Astrocyte (in vitro differentiated cells and primary cell): Measurements from ENCODE around the gene RNF180. TPM values are rescaled to one million over a fixed set of nuclear protein-coding genes. Genes with fewer than 3 reads are reported as not detected.

ENCODE experiments used
- DNase-seq: peaks from one replicate; pipeline ENCODE4 v3.0.0-alpha.2; 2010; ENCODE audit warnings: low read depth
- FAIRE-seq: peaks from 2 replicates; lab custom pipeline; 2011; peaks lifted over from hg19 to GRCh38; lab: Jason Lieb, UNC
- H2AFZ ChIP-seq: 2 replicates; pipeline ENCODE4 v1.6.0; 2012; ENCODE audit warnings: low read depth, low read length, inconsistent platforms
- H3K27ac ChIP-seq: 2 replicates; pipeline ENCODE4 v1.5.1; 2011; ENCODE audit warnings: low read depth, low read length, inconsistent platforms
- H3K27me3 ChIP-seq: 2 replicates; pipeline ENCODE4 v1.6.0; 2011; ENCODE audit warnings: low read length, inconsistent platforms; ENCODE audit not compliant: insufficient read depth
- H3K36me3 ChIP-seq: 2 replicates; pipeline ENCODE4 v1.5.1; 2011; ENCODE audit warnings: low read length, inconsistent platforms; ENCODE audit not compliant: insufficient read depth
- H3K4me1 ChIP-seq: 2 replicates; pipeline ENCODE4 v1.5.1; 2011; ENCODE audit warnings: low read length, inconsistent platforms; ENCODE audit not compliant: insufficient read depth
- H3K4me2 ChIP-seq: 2 replicates; pipeline ENCODE4 v1.6.0; 2012; ENCODE audit warnings: low read length, inconsistent platforms
- H3K4me3 ChIP-seq: 2 replicates; pipeline ENCODE4 v1.5.1; 2011; ENCODE audit warnings: low read depth, mild to moderate bottlenecking, low read length, inconsistent platforms; ENCODE audit not compliant: insufficient read depth
- H3K79me2 ChIP-seq: 2 replicates; pipeline ENCODE4 v1.6.0; 2012; ENCODE audit warnings: mild to moderate bottlenecking, low read length, inconsistent platforms; ENCODE audit not compliant: insufficient read depth
- H3K9ac ChIP-seq: 2 replicates; pipeline ENCODE4 v1.6.0; 2012; ENCODE audit warnings: mild to moderate bottlenecking, low read length, inconsistent platforms
- H3K9me3 ChIP-seq: 2 replicates; pipeline ENCODE4 v1.5.1; 2012; ENCODE audit warnings: low read depth, mild to moderate bottlenecking, low read length, inconsistent platforms; ENCODE audit not compliant: insufficient read depth
- H4K20me1 ChIP-seq: 2 replicates; pipeline ENCODE4 v1.6.0; 2012; ENCODE audit warnings: low read length, inconsistent platforms; ENCODE audit not compliant: insufficient read depth
- H3K27ac Mint-ChIP-seq: one replicate; pipeline ENCODE4 v1.8.0; 2021; ENCODE audit warnings: mild to moderate bottlenecking, mixed read lengths; ENCODE audit not compliant: unreplicated experiment
- H3K27me3 Mint-ChIP-seq: one replicate; pipeline ENCODE4 v1.8.0; 2021; ENCODE audit warnings: low read depth, mixed read lengths; ENCODE audit not compliant: unreplicated experiment
- H3K36me3 Mint-ChIP-seq: one replicate; pipeline ENCODE4 v1.8.0; 2021; ENCODE audit warnings: low read depth, mixed read lengths; ENCODE audit not compliant: unreplicated experiment
- H3K4me1 Mint-ChIP-seq: one replicate; pipeline ENCODE4 v1.8.0; 2021; ENCODE audit warnings: low read depth, mixed read lengths; ENCODE audit not compliant: unreplicated experiment
- H3K4me3 Mint-ChIP-seq: one replicate; pipeline ENCODE4 v1.8.0; 2021; ENCODE audit warnings: mild to moderate bottlenecking, moderate library complexity, mixed read lengths; ENCODE audit not compliant: unreplicated experiment
- H3K9me3 Mint-ChIP-seq: one replicate; pipeline ENCODE4 v1.8.0; 2021; ENCODE audit warnings: mild to moderate bottlenecking, mixed read lengths; ENCODE audit not compliant: unreplicated experiment
- EZH2 ChIP-seq: IDR thresholded peaks from 2 replicates; pipeline ENCODE4 v1.6.1; 2012; ENCODE audit warnings: mild to moderate bottlenecking, low read length, inconsistent platforms; ENCODE audit not compliant: insufficient read depth
- total RNA-seq: library from RNA; stranded (reverse); gene quantifications from 2 replicates; pipeline ENCODE4 v1.2.1, GENCODE V29; 2021
- TF ChIP-seq, protein P1 (sequence below): IDR thresholded peaks from 2 replicates; pipeline ENCODE4 v1.5.1; 2011; ENCODE audit warnings: low read depth, mild to moderate bottlenecking, inconsistent platforms, low read length, moderate library complexity; ENCODE audit not compliant: insufficient read depth

RNF180 gene
- total RNA-seq, 1 donor from 2014 or later, result 5.4 TPM

DNA sequence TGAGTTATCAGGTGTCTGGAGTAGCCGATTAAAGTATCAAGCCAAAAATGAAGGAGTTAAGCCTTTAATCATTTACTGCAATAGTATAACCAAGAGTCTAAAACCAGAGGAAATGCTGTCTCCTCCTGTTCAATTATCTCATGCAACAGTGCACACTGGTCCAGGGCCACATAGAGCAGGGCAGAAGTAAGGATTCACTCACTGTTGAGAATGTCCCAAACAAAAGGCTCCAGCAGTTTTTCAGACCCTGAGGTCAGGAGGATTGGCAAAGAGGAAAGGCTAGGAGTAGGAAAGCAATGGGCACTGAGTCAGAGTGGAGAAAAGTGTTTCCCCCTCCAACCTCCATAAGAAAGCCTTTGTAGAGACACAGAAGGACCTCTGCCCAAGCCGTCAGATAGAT, 168.2 kb downstream of the RNF180 start:
- FAIRE-seq, result no peak
- Mint-ChIP-seq H3K4me1 (no peaks in the 10 kb centered on the region), H3K9me3 (no peaks in the 10 kb centered on the region)

DNA sequence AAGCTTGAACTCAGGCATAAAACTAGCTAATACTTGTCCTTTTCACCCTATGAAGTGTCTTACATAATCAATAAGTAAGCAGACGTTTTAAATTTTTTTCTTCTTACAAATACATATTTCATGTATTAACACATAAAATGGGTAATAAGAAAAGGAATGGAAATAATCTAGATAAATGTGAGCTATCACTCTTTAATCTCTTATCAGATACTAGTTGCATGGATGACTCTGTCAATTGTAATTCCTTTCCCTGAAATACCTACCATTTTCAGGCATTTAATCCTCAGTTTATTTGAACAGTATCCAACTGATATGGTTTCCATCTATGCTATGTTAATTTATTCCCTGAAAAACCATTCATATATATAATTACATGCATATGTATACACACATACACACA, 174.1 kb downstream of the RNF180 start:
- Histone ChIP-seq H3K9me3 (no peaks in the 10 kb centered on the region), H3K27ac (no peak overlapping the region), H3K4me3 (no peak overlapping the region), H3K36me3 (no peaks in the 10 kb centered on the region), H3K27me3 (no peaks in the 10 kb centered on the region), H3K4me2 (no peak overlapping the region), H3K9ac (no peak overlapping the region), H3K4me1 (peaks cover 3% of the 10 kb centered on the region), H2AFZ (no peak overlapping the region), H3K79me2 (no peaks in the 10 kb centered on the region), H4K20me1 (no peaks in the 10 kb centered on the region)
- peaks cover 3% of the 10 kb centered on the region for H3K9me3 Mint-ChIP-seq
- H3K36me3 Mint-ChIP-seq, result peaks cover 2% of the 10 kb centered on the region
- DNase-seq (peak; percentile 29), FAIRE-seq (no peak)
- H3K27me3 Mint-ChIP-seq, result no peaks in the 10 kb centered on the region
- H3K4me3 Mint-ChIP-seq, result no peak overlapping the region
- no peak overlapping the region for H3K27ac Mint-ChIP-seq
- TF ChIP-seq, protein P1, sequence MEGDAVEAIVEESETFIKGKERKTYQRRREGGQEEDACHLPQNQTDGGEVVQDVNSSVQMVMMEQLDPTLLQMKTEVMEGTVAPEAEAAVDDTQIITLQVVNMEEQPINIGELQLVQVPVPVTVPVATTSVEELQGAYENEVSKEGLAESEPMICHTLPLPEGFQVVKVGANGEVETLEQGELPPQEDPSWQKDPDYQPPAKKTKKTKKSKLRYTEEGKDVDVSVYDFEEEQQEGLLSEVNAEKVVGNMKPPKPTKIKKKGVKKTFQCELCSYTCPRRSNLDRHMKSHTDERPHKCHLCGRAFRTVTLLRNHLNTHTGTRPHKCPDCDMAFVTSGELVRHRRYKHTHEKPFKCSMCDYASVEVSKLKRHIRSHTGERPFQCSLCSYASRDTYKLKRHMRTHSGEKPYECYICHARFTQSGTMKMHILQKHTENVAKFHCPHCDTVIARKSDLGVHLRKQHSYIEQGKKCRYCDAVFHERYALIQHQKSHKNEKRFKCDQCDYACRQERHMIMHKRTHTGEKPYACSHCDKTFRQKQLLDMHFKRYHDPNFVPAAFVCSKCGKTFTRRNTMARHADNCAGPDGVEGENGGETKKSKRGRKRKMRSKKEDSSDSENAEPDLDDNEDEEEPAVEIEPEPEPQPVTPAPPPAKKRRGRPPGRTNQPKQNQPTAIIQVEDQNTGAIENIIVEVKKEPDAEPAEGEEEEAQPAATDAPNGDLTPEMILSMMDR, result no peak
- TF ChIP-seq EZH2, result no peak
- no peaks in the 10 kb centered on the region for H3K4me1 Mint-ChIP-seq

More for the DNA sequence above, 168.2 kb downstream of the RNF180 start:
- no peak overlapping the region for H3K27ac Mint-ChIP-seq
- H3K27ac ChIP-seq, result no peak overlapping the region
- peaks cover 6% of the 10 kb centered on the region for H3K36me3 Mint-ChIP-seq
- H3K27me3 Mint-ChIP-seq, result no peaks in the 10 kb centered on the region
- no peaks in the 10 kb centered on the region for H3K27me3 ChIP-seq
- H3K9ac ChIP-seq, result no peak overlapping the region
- H3K9me3 ChIP-seq, result no peaks in the 10 kb centered on the region
- TF ChIP-seq, protein P1, result no peak
- no peak for TF ChIP-seq EZH2
- H3K4me1 ChIP-seq, result no peaks in the 10 kb centered on the region
- H3K79me2 ChIP-seq, result no peaks in the 10 kb centered on the region
- H2AFZ ChIP-seq, result no peak overlapping the region
- no peak for DNase-seq
- no peak overlapping the region for H3K4me3 ChIP-seq
- H3K4me2 ChIP-seq, result no peak overlapping the region
- no peak overlapping the region for H3K4me3 Mint-ChIP-seq
- H4K20me1 ChIP-seq, result no peaks in the 10 kb centered on the region
- no peaks in the 10 kb centered on the region for H3K36me3 ChIP-seq

DNA sequence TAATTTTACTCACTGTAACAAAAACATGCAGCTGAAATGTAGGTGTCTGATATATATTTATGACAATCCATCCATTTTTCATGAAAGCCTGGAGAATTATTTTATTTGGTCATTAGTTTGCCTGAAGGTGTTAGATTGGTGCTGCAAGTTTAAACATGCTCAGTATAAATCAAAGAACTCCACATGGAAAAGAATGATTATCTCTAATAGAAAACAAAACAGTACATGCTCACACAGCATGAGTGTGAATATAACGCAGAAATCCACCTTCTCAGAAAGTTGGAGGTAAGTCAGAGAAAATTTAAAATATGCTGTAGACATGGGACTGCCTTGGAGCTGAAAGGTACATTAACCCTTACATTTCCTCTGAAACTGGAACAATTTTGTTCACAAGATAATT, 174.7 kb downstream of the RNF180 start:
- H3K4me3 Mint-ChIP-seq, result no peak overlapping the region
- peaks cover 3% of the 10 kb centered on the region for H3K9me3 Mint-ChIP-seq
- Histone ChIP-seq H3K4me1 (peaks cover 3% of the 10 kb centered on the region), H4K20me1 (no peaks in the 10 kb centered on the region), H3K36me3 (no peaks in the 10 kb centered on the region), H3K9me3 (no peaks in the 10 kb centered on the region), H3K27me3 (no peaks in the 10 kb centered on the region), H3K9ac (no peak overlapping the region), H3K27ac (no peak overlapping the region), H3K4me3 (no peak overlapping the region), H3K79me2 (no peaks in the 10 kb centered on the region), H2AFZ (no peak overlapping the region), H3K4me2 (no peak overlapping the region)
- TF ChIP-seq, protein P1, result no peak
- TF ChIP-seq EZH2, result no peak
- H3K36me3 Mint-ChIP-seq, result peaks cover 2% of the 10 kb centered on the region
- FAIRE-seq, result no peak
- no peak for DNase-seq
- no peaks in the 10 kb centered on the region for H3K4me1 Mint-ChIP-seq
- no peaks in the 10 kb centered on the region for H3K27me3 Mint-ChIP-seq
- H3K27ac Mint-ChIP-seq, result no peak overlapping the region
